Measurements from ENCODE around the gene GCAT. TPM values are rescaled to one million over a fixed set of nuclear protein-coding genes. Genes with fewer than 3 reads are reported as not detected.

The GCAT gene
- total and polyA plus RNA-seq, 4 donors, result 9.3 to 31.1 (median 14.5) TPM

GRCh38 chr22:37808294-37808657 is 542 bp downstream of the GCAT start:
- TF ChIP-seq CTCF (IDR thresholded peaks at IDR 0.05; ENCODE audit: control extremely low read depth, extremely low read depth), result no peak
- peaks cover 0 to 26% (median 10%) of the 10 kb centered on the region in 5 donors for H3K4me1 ChIP-seq (ENCODE audit: control insufficient read depth in 5 of 5, insufficient read depth in 5 of 5, low read length in 5 of 5)
- H3K9me3 ChIP-seq (ENCODE audit: control insufficient read depth in 4 of 4, insufficient read depth in 3 of 4, low read length in 3 of 4), result no peaks in the 10 kb centered on the region
- H3K9ac ChIP-seq (ENCODE audit: insufficient read depth in 1 of 2, low read length in 2 of 2), result peak overlapping the region; percentile 16 to 67
- no peak for ATAC-seq (ENCODE audit: insufficient read depth, low FRiP score)
- no peaks in the 10 kb centered on the region for H3K27me3 ChIP-seq (ENCODE audit: control insufficient read depth in 3 of 3, insufficient read depth in 3 of 3, low read length in 2 of 3)
- H3K27ac ChIP-seq (ENCODE audit: low read depth in 1 of 2, low read length in 1 of 2), result peak overlapping the region; percentile 21 to 71
- H3K36me3 ChIP-seq (ENCODE audit: control insufficient read depth in 4 of 4, insufficient read depth in 4 of 4, low read length in 4 of 4), result peaks cover 0 to 5% (median 0%) of the 10 kb centered on the region in 4 donors
- 8 to 9% methylated on average over 8 of the region's 8 CpGs for WGBS, 2 donors
- DNase-seq, result no peak
- H3K4me3 ChIP-seq, result peak overlapping the region; percentile 6

GRCh38 chr22:37809672-37810333 is 2.1 kb downstream of the GCAT start:
- H3K9me3 ChIP-seq (ENCODE audit: control insufficient read depth in 4 of 4, insufficient read depth in 3 of 4, low read length in 3 of 4), result no peaks in the 10 kb centered on the region
- peaks cover 0 to 14% (median 10%) of the 10 kb centered on the region in 5 donors for H3K4me1 ChIP-seq (ENCODE audit: control insufficient read depth in 5 of 5, insufficient read depth in 5 of 5, low read length in 5 of 5)
- H3K4me3 ChIP-seq, result no peak overlapping the region
- H3K27ac ChIP-seq (ENCODE audit: low read depth in 1 of 2, low read length in 1 of 2), result no peak overlapping the region
- H3K36me3 ChIP-seq (ENCODE audit: control insufficient read depth in 4 of 4, insufficient read depth in 4 of 4, low read length in 4 of 4), result peaks cover 0 to 9% (median 0%) of the 10 kb centered on the region in 4 donors
- 93 to 96% methylated on average over 5 of the region's 5 CpGs for WGBS, 2 donors
- H3K27me3 ChIP-seq (ENCODE audit: control insufficient read depth in 3 of 3, insufficient read depth in 3 of 3, low read length in 2 of 3), result no peaks in the 10 kb centered on the region
- DNase-seq, result no peak
- TF ChIP-seq CTCF (IDR thresholded peaks at IDR 0.05; ENCODE audit: control extremely low read depth, extremely low read depth), result no peak
- no peak for ATAC-seq (ENCODE audit: insufficient read depth, low FRiP score)
- H3K9ac ChIP-seq (ENCODE audit: insufficient read depth in 1 of 2, low read length in 2 of 2), result no peak overlapping the region

- 95 to 98% methylated on average over 2 of the region's 2 CpGs for WGBS, 2 donors
- Histone ChIP-seq H3K36me3 (ENCODE audit: control insufficient read depth in 4 of 4, insufficient read depth in 4 of 4, low read length in 4 of 4) (peaks cover 0 to 10% (median 1%) of the 10 kb centered on the region in 4 donors), H3K9ac (ENCODE audit: insufficient read depth in 1 of 2, low read length in 2 of 2) (no peak overlapping the region), H3K27ac (ENCODE audit: low read depth in 1 of 2, low read length in 1 of 2) (no peak overlapping the region), H3K9me3 (ENCODE audit: control insufficient read depth in 4 of 4, insufficient read depth in 3 of 4, low read length in 3 of 4) (no peaks in the 10 kb centered on the region), H3K4me1 (ENCODE audit: control insufficient read depth in 5 of 5, insufficient read depth in 5 of 5, low read length in 5 of 5) (peaks cover 0 to 14% (median 4%) of the 10 kb centered on the region in 5 donors), H3K27me3 (ENCODE audit: control insufficient read depth in 3 of 3, insufficient read depth in 3 of 3, low read length in 2 of 3) (no peaks in the 10 kb centered on the region), H3K4me3 (no peak overlapping the region)
- DNase-seq (no peak), ATAC-seq (ENCODE audit: insufficient read depth, low FRiP score) (no peak)
- no peak for TF ChIP-seq CTCF (IDR thresholded peaks at IDR 0.05; ENCODE audit: control extremely low read depth, extremely low read depth)
Measured at GRCh38 chr22:37811867-37812266, 4.1 kb downstream of the GCAT start.
